ENCODE measurements around the gene TACC2.

DNA sequence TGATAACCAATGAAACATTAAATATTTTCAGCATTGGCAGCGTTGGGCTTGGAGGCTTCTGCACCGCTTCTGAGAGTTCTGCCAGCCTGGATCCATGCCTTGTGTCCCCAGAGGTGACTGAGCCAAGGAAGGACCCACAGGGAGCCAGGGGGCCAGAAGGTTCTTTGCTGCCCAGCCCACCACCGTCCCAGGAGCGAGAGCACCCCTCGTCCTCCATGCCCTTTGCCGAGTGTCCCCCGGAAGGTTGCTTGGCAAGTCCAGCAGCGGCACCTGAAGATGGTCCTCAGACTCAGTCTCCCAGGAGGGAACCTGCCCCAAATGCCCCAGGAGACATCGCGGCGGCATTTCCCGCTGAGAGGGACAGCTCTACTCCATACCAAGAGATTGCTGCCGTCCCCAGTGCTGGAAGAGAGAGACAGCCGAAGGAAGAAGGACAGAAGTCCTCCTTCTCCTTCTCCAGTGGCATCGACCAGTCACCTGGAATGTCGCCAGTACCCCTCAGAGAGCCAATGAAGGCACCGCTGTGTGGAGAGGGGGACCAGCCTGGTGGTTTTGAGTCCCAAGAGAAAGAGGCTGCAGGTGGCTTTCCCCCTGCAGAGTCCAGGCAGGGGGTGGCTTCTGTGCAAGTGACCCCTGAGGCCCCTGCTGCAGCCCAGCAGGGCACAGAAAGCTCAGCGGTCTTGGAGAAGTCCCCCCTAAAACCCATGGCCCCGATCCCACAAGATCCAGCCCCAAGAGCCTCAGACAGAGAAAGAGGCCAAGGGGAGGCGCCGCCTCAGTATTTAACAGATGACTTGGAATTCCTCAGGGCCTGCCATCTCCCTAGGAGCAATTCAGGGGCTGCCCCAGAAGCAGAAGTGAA, 93.9 kb downstream of the TACC2 start:
- TF ChIP-seq, protein P1, sequence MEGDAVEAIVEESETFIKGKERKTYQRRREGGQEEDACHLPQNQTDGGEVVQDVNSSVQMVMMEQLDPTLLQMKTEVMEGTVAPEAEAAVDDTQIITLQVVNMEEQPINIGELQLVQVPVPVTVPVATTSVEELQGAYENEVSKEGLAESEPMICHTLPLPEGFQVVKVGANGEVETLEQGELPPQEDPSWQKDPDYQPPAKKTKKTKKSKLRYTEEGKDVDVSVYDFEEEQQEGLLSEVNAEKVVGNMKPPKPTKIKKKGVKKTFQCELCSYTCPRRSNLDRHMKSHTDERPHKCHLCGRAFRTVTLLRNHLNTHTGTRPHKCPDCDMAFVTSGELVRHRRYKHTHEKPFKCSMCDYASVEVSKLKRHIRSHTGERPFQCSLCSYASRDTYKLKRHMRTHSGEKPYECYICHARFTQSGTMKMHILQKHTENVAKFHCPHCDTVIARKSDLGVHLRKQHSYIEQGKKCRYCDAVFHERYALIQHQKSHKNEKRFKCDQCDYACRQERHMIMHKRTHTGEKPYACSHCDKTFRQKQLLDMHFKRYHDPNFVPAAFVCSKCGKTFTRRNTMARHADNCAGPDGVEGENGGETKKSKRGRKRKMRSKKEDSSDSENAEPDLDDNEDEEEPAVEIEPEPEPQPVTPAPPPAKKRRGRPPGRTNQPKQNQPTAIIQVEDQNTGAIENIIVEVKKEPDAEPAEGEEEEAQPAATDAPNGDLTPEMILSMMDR (IDR thresholded peaks at IDR 0.05), result no peak
- TF ChIP-seq POLR2A (IDR thresholded peaks at IDR 0.05), result no peak
- TF ChIP-seq POLR2AphosphoS5 (IDR thresholded peaks at IDR 0.05; ENCODE audit: insufficient read depth in 1 of 2, low read depth in 1 of 2), result no peak

All from vagina (tissue), 2 donors.